H1 (cell line): Measurements from ENCODE around the gene MAPKAP1. TPM values are rescaled to one million over a fixed set of nuclear protein-coding genes. Genes with fewer than 3 reads are reported as not detected.

Experiments
- BRCA1 ChIP-seq: IDR thresholded peaks from 2 replicates; pipeline ENCODE4 v1.6.1; 2012; ENCODE audit warnings: low read depth, low read length, improper control_type of control experiment
- CBX8 ChIP-seq: fragments of 300-800, 300-1000 bp; sonication (generic); IDR thresholded peaks from 2 replicates; pipeline ENCODE4 v1.7.1; 2016; ENCODE audit warnings: low read depth, low read length, borderline replicate concordance
- EZH2 ChIP-seq: fragments of 200-600 bp; sonication (generic); IDR thresholded peaks from 2 replicates; pipeline ENCODE4 v1.7.1; 2012; ENCODE audit warnings: low read depth, mild to moderate bottlenecking, moderate library complexity, low read length, inconsistent platforms; ENCODE audit not compliant: severe bottlenecking
- HDAC6 ChIP-seq: IDR thresholded peaks from one replicate; pipeline ENCODE4 v1.7.1; 2012; ENCODE audit warnings: low read depth, mild to moderate bottlenecking, inconsistent platforms, low read length, moderate library complexity
- PHF8 ChIP-seq: fragments of 200-600 bp; sonication (generic); conservative IDR thresholded peaks from 2 replicates; pipeline ENCODE4 v1.7.1; 2012; ENCODE audit warnings: low read depth, mild to moderate bottlenecking, inconsistent platforms, low read length, moderate library complexity
- POLR2AphosphoS5 ChIP-seq: IDR thresholded peaks from 2 replicates; pipeline ENCODE4 v1.6.1; 2011; ENCODE audit warnings: low read depth, low read length
- polyA plus RNA-seq, 7 experiments: library from polyadenylated mRNA; depleted of rRNA in 3 of 7; stranded (reverse) in 5 of 7; unstranded in 2 of 7; fragments of >200 nt in 5 of 7; fragments of 200-250 nt in 2 of 7; gene quantifications; 1 replicate in 5 of 7; 2 replicates in 1 of 7; 4 replicates in 1 of 7; pipeline versions ENCODE4 v1.2.1 to v1.2.3, GENCODE V29; 2011 to 2013; ENCODE audit warnings: missing spikeins in 2 of 7, mixed read lengths in 2 of 7
- total RNA-seq: library from RNA; stranded (reverse); fragmentation: NEBNext Ultra II Directional; extraction: Animal tissue kit (Norgen Biotek cat#: 25700); gene quantifications from 2 replicates; pipeline ENCODE4 v1.2.1, GENCODE V29; 2021

Gene MAPKAP1
- total and polyA plus RNA-seq, 2 of the 8 experiments (the other 6 are each of a cell fraction or from before 2014, with no cell fraction given): 79.2 to 140 TPM

GRCh38 chr9:125463926-125464325 lies 243.1 kb downstream of the MAPKAP1 start (continued):
- TF ChIP-seq PHF8 (no peak), EZH2 (no peak), CBX8 (no peak), BRCA1 (no peak), HDAC6 (no peak), POLR2AphosphoS5 (no peak)
